GM18907 (cell line): ENCODE data around the gene SURF2.
A peak's percentile ranks its signal among the peaks of the same experiment; 100 is the strongest.

Source experiments
- ATAC-seq: cut with Tn5 transposase; IDR thresholded peaks from one replicate; pipeline ENCODE4 v1.9.1; 2021; ENCODE audit warnings: mild to moderate bottlenecking, moderate library complexity; ENCODE audit not compliant: unreplicated experiment

The SURF2 gene

DNA sequence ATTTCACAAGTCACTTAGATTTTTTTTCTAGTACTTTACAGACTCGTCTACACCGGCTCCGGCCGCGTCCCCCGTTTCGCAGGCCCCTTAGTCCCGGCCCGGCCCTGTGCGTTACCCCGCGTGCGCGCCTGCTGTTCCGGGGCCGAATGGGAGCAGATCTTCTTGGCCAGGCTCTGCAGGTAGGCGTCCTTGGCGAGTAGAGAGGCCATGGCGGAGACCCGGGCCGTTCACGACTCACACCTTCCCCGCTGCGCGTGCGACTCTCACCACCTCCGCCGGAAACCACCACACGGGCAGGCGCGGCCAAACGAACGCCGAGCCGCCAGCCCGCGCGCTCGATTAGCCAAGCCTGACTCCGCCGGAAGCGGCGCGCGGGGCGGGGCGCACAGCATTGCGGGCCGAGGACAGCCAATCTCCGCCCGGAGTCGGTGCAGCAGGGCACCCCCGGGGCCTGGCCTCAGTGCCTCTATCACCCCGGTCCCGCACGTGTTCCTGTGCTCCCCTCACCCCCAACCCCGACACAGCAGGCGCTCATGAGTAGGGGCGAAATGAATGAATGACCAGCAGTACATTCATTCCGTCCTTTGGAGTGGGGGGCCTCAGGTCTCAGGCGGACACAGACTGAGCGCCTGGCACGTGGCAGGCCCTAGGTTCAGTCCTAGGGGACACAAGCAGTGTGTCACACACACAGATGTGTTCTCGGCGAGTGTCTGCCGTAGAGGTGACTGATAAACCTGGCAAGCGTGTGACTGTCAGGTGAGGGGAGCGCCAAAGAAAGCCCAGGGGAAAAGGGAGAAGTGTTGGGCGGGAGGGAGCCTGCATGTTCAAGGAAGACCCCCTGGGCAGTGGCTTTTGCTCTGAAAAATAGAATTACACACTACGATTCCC is 20.2 kb upstream of the SURF2 start, which contains the start of gene SURF6:
TSS of gene SURF6 (minus strand) at position 265 of the 888 bp plus-strand sequence. CDS start at position 209, 56 bp downstream.
- ATAC-seq, result peak; percentile 82

DNA sequence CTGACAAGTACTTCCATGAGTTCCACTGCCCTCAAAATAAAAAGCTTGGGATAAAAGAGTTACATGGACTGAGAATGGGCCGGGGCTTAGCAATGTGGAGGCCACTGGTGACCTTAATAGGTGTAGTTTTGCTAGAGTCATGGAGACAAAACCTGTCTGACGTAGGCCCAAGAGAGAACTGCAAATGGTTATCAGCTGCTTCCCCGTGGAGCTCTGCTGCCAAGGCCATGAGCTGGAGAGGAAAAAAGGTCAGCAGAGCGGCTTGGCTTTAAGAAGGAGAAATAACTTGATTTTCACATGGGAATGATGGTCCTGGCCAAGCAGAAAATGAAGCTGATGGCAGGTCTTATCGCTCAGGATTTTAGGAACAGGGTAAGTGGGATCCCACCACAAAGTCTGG is 16.7 kb upstream of the SURF2 start:
- ATAC-seq, result no peak

DNA sequence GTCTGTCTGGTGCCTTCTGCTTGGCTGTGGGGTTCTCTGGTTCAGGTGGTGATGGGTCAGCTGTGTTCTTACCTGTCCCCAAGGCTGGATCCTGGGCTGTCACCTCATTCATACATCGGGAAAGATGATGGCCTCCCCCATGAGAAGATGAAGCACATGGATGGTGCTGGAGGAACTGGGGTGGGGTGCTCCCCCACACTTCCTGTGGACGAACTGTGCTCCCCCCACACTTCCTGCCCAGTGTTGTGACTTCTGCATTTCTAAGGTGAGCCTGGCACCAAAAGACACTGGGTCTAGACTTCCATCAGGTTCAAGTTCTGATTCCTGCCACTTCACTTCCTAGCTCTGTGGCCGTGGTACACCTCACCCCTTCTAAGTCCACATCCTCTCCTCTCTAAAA is 16.1 kb upstream of the SURF2 start:
- ATAC-seq, result no peak

DNA sequence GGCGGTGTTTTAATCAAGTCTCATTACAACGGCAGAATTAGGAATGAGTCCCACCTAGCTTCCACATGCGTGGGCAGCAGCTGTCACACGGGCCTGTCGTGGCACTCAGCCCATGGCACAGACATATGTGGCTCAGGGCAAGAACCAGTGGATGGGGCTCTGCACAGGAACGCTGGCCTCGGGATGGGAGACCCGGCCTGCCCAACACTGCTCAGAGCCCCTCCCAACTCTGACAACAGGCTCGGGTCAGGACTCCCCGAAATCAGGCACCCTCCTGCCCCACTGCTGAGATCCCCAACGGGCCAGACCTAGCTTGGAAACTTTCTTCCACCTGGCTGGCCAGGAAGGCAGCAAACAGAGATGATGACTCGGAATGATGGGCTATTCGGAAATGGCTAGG is 15.4 kb upstream of the SURF2 start:
- ATAC-seq, result no peak

DNA sequence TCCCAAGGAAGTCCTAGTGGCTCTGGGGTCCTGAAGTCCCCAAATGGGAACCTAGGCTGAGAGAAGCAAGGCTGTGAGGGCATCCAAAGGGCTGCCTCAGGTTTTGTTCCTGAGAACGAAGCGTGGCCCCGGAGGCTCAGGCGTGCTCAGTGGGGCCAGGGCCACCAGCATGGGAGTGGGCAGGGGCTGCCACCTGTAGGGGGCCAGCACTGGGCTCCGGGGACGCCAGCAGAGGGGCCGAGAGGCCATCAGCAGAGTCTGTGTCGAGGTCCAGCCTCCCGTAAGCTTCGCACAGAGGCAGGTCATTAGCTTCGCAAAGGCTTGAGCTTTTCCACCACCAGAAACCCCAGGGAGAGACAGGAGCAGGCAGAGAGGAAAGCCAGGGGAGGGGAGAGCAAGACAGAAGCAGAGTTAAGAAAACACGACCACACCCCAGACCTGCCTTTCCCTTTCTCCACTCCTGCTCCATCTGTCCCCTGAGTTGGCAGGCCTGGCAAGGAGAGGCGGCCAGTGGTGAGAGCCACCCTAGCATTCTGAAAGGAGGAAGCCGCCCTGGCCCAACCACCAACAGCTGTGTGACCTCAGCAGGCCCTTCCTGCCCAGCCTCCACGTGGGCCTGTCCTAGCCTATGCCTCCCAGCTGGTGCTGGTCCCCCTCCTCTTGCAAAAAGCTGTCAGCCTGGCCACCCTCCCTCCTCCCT is 14.8 kb upstream of the SURF2 start:
- ATAC-seq, result no peak

DNA sequence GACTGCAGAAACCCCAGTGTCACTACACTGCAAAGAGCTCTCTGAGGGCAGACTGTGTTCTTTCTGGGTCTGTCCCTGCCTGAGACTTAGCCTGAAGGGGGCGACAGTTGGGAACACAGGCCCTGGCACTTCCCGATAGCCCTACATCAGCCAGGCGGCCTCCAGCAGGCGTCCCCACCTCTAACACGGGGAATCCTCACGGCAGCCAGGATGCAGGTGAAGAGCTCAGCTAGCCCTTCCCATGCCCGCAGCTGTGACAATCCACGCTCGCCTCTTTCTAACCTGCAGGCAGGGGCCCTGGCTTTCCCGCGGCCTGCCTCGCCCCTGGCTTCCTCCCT is 14.3 kb upstream of the SURF2 start:
- ATAC-seq, result no peak

DNA sequence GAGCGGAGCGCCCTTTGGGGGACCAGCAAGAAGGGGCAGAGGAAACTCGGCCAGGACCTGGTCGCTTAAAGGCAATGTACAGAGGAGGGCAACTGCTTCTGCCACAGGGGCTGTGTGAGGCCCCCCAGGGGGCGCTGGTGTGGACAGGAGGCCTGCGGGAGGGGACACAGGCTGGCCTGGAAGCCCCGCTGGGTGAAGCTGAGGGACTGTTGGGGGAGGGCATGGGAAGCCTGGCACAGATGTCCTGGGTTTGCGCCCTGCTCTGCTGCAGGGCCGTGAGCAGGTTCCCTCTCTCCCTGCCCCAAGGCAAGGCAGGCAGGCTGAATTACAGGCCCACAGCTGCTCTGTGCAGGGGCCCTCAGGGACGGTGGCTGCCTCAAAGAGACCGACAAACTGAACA is 13.8 kb upstream of the SURF2 start:
- ATAC-seq, result no peak

DNA sequence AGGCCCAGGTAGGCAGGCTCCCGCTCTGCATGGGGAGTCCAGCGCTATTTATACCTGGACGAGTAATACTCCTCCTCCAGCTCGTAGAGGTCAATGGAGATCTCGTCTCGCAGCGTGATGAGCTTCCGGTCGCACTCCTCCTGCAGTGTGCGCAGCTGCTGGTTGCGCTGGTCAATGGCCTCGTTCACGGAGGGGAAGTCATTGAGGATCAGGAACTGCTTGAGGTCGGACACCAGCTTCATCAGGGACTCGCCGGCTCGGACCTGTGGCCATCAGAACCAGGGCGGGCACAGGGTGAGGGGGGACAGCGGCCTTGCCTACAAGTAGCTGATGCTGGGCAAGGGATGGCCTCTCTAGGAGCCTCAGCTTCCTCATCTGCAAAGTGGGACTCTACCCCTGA is 12.3 kb upstream of the SURF2 start:
- no peak for ATAC-seq

DNA sequence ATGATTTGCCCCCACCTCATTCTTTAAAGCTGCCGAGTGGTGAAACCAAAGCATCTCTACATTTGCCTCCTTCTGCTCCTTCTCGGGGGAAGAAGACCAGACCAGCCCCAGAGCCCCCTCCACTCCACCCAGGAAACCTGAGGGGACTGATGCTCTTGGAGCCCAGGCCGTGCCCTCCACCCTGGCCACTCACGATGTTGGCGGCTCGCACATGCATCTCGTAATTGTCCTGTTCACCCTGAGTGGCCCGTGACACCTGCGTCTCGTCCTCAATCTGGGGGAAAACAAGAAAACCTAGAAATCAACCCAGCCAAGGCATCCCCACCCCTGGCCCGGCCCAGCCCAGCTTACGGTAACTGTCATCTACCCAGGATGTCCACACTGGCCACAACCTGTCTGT is 11.4 kb upstream of the SURF2 start:
- no peak for ATAC-seq

DNA sequence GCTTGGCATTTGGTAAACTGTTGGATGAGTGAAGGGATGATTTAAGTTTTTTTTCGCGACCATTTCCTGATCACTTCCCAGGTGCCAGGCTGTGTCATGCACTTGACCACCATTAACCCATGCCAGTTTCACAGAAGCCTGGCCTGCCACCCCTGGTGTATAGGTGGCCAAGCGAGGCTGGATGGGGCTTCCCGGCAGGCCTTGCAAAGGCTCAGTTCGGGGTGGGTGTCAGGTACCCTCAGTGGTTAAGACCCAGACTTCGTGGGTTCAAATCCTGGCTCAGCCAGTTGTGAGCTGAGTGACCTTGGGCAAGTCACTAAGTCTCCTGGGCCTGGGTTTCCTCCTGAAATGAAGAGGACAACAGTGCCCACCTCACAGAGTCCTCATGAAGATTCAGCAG is 10.8 kb upstream of the SURF2 start:
- ATAC-seq, result no peak

DNA sequence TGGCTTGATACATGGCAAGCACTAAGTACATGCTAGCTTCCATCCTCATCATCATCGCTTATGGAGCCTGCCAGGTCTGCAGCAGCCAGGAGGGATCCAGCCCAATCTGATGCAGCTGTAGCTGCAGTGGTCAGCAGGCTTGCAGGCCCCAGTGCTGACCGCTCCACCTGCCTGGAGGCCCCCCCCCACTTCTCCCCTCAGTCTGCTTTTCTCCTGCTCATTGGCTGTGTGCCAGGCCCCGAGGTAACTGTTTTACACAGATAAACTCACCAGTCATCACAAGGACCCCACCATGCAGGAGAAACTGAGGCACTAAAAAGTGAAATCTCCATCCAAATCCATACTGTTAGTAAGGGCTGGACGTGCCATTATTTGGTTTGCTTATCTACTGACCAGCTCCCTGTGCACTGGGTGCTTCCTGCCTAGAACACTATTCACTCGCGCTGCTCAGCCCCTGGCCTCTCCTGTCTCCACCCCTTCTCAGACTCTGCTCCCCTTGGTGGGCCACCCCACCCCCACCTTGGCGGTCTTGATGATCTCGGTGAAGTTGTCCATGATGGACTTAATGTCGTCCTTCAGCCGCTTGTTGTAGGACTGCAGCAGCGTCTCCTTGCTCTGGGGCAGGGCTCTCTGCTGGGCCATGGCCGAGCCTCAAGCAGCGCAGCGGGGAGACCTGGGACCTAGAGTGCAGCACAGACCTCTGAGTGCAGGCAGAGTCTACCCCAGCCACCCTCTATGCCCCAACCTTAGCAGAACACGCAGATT is 10.1 kb upstream of the SURF2 start:
- ATAC-seq, result no peak

DNA sequence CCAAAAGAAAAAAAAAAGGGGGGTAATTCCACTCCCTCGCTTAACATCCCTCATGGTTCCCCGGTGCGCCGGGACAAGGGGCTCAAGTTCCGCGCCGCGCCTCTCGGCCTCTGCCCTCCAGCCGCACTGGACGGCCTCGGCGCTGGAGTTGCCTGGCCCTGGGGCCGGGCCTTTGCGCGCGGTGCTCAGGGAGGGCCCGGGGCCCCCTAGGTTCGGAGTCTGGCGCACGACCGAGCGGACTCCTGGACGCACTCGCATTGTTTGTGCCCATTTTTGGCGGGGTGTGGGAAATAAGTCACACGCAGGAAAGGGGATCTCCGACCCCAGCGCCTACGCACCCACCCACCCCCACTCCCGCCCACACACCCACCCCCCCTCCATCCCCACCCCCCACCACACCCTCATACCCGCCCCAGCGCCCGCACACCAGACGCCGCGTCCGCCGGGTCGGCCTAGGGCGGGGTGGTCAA is 8.8 kb upstream of the SURF2 start:
- peak; percentile 24 for ATAC-seq

DNA sequence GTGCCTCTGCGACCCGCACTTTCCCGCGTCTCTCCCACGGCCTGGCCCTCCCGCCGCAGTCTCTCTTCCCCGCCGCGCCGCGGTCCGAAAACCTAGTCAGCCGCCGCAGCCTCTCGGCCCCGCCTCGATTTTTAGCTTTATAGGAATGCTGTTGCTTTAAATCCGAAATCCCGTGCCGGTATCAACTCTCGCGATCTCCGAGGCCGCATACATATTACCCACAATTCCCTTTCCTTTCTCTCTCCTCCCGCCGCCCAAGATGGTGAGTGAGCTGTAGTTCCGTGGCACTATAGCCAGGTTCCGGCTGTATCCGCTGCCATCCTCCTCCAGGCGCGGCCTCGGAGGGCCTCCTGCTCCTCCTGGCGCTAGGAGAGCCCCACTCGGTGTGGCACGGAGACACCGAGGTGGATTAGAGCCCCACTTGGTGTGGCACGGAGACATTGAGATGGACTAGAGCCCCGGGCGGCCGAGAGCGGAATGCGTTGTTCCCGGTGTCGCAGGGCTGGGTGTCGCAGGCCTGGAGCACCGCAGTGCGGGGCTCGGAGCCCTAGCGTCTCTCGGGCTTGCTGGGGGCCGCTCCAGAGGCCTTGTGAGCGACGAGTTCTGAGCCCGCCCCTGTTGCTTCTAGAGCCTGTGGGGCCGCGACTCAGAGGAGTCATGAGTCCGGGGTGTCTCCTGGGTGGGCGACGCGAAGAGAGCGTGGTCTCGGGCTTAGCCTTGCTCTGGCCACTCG is 8.2 kb upstream of the SURF2 start, which contains the start of the genes MED22 and RPL7A:
TSS of gene MED22 (minus strand) at position 147 of the 733 bp plus-strand sequence. CDS start 1,469 bp downstream, outside the sequence.
TSS of gene RPL7A (plus strand) at position 234 of the 733 bp plus-strand sequence. CDS start at position 260, 26 bp downstream.
- ATAC-seq, result peak; percentile 72

DNA sequence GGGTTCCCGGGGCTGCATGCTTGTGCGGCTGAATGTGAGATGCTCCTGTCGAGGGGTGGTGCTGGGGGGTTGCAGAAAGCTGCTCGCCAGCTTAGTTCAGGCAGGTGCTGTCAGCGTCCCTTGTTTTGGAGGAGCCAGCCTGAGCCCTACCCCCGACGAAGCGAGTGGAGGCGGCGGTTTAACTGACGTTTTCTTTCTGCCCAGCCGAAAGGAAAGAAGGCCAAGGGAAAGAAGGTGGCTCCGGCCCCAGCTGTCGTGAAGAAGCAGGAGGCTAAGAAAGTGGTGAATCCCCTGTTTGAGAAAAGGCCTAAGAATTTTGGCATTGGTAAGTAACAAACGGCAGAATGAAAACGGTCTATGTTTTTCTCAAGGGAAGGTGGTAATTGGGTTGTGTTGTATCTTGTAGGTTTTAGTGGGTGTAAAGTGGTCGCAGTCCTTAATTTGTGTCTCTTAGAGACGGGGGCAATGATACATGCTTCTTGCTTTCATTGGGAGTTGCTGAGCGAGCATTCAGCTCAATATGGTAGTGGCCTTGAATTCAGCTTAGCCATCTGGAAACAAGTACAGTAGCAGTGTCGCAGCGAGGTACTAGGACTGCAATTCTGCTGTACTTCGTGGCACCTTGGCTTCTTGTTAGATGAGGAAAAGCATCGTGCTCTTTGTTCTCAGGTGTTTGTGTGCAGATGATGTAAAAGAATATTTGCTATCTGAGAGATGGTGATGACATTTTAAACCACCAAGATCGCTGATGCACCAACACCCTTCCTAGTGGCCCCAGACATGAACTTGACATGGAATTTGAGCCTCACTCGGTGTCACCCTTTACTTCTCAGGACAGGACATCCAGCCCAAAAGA is 7.4 kb upstream of the SURF2 start:
- no peak for ATAC-seq

DNA sequence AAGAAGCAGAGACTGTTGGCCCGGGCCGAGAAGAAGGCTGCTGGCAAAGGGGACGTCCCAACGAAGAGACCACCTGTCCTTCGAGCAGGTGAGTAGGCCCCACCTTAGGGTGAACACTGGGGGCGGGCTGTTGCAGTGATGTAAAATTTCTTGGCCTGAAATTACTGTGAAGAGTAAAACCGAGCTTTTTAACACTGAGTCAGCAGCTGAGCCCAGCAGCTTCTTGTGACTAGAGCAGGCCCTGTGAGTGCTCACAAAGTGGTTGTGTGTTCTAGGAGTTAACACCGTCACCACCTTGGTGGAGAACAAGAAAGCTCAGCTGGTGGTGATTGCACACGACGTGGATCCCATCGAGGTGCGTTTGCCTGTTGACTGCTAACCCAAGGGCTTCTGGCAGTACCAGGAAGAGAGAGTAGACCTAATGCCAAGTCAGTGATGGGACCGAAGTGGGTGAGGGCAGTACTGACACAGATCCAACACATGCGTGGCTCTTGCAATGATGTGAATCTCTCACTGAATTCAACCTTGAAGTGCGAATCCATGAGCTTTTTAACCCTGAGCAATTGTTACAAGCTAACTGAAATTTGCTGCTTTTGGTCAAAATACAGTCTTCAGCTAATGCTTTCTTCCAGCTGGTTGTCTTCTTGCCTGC is 6.3 kb upstream of the SURF2 start:
- no peak for ATAC-seq

DNA sequence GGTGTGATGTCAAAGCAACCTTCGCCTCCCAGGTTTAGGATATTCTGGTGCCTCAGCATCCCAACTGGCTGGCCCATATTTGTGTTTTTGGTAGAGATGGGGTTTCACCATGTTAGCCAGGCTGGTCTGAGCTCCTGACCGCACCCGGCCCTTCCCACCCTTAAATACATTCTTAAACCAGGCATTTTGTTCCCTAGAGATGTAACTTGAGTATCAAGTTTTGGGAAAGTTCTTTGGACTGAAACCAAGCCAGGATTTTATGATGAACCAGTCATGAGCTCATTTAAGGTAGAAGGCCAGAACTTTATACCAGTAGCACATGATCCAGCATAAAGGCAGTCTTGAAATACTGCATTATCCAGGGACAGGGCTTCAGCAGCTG is 4.8 kb upstream of the SURF2 start:
- ATAC-seq, result no peak

DNA sequence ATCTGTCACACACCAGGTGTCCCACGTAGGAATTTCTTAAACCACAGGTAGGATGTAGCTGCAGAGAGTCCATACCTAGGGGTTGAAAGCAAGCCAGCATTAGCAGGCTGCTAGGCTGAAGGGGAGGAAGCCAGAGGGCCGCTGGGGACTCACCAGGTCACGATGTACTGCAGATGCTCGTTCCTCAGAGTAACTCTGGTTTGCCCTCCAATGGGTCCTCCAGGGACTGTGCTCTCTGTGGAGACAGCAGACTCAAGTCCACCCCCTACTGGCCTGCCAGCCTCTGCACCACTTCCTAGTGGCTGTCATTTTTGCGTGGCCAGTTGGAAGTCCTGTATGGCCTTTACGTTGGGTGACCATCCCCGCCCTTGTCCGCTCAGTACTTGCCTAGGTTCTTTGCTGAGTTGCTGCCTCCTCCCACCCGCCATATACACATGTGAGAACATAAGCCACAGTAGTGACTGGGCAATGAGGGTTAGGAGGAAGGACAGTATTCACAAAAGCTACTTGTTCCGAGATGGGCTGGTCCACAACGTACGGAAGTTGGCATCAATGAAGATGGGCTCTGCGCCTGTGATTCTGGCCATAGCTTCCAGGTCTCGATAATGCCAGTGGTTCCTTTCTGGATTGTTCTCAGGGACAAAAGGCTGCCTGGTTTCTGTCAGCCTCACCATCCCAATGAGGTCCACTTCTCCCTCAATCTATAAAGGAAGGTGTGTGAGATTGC is 4.3 kb upstream of the SURF2 start:
- no peak for ATAC-seq

DNA sequence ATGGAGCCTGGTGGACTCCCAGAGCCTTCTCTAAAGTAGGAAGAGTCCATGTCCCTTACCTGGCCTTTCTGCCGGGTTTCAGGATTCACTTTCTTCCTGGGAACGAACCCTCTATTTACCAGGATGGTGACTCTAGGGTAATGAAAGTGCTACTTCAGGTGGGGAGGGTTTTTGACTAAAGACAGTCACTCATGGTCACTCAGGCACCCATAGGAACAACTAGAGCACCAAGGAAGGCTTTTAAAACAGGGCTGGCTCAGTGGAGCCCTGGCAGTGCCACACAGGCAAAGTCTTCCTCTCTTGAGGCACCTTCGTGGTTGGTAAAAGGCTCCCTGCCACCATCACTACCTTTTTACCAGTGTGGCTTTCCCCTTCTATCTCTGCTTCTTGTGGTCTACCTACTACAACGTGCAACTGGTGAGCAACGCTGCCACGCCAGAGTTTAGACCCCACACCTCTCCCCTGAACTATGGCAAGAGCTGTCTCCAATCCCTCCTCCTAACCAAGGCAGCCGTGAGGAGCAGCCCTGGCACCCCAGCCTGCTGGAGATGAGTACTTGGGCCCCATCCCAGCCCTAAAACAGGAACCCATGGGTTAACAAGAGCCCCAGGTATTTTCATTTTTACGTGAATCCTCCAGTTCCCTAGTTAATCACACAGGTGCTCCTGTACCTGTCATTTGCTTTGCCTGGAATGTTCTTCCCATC is 3.6 kb upstream of the SURF2 start:
- ATAC-seq, result no peak
